Loucy (cell line): ENCODE measurements around the gene SCUBE2.

Experiments used
- EZH2phosphoT487 ChIP-seq: fragments of 200-600 bp; IDR thresholded peaks from 2 replicates; pipeline ENCODE4 v1.6.1; 2018; ENCODE audit warnings: antibody characterized with exemption, mild to moderate bottlenecking, moderate library complexity, borderline replicate concordance
- TF ChIP-seq, protein P1 (sequence below): fragments of 200-600 bp; sonication (generic); conservative IDR thresholded peaks from 2 replicates; pipeline ENCODE4 v1.5.1; 2014; ENCODE audit warnings: mild to moderate bottlenecking, antibody characterized with exemption, low read length

GRCh38 chr11:9039198-9039597 is 52.2 kb downstream of the SCUBE2 start:
- TF ChIP-seq, protein P1, sequence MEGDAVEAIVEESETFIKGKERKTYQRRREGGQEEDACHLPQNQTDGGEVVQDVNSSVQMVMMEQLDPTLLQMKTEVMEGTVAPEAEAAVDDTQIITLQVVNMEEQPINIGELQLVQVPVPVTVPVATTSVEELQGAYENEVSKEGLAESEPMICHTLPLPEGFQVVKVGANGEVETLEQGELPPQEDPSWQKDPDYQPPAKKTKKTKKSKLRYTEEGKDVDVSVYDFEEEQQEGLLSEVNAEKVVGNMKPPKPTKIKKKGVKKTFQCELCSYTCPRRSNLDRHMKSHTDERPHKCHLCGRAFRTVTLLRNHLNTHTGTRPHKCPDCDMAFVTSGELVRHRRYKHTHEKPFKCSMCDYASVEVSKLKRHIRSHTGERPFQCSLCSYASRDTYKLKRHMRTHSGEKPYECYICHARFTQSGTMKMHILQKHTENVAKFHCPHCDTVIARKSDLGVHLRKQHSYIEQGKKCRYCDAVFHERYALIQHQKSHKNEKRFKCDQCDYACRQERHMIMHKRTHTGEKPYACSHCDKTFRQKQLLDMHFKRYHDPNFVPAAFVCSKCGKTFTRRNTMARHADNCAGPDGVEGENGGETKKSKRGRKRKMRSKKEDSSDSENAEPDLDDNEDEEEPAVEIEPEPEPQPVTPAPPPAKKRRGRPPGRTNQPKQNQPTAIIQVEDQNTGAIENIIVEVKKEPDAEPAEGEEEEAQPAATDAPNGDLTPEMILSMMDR: no peak
- no peak for TF ChIP-seq EZH2phosphoT487
